Smooth muscle cell (in vitro differentiated cells): ENCODE measurements around the gene GALNT11. TPM values are rescaled to one million over a fixed set of nuclear protein-coding genes. Genes with fewer than 3 reads are reported as not detected.

ENCODE experiments used
- DNase-seq: peaks from one replicate; lab custom pipeline; 2025; ENCODE audit not compliant: unreplicated experiment; lab: John Stamatoyannopoulos, UW
- H2AFZ ChIP-seq: fragments of 200-600 bp; sonication (generic); 2 replicates; pipeline ENCODE4 v1.6.0; 2016; ENCODE audit warnings: antibody characterized with exemption, low read depth, mild to moderate bottlenecking
- H3F3A ChIP-seq: fragments of 200-600 bp; sonication (generic); 2 replicates; pipeline ENCODE4 v1.6.0; 2017; ENCODE audit warnings: antibody characterized with exemption, low read depth
- H3K27ac ChIP-seq: fragments of 200-600 bp; sonication (generic); 2 replicates; pipeline ENCODE4 v1.5.1; 2016; ENCODE audit warnings: low read depth, mild to moderate bottlenecking
- H3K27me3 ChIP-seq: fragments of 200-600 bp; sonication (generic); 2 replicates; pipeline ENCODE4 v1.6.1; 2016; ENCODE audit warnings: low read depth, mild to moderate bottlenecking
- H3K36me3 ChIP-seq: fragments of 200-600 bp; sonication (generic); 2 replicates; pipeline ENCODE4 v1.5.1; 2016; ENCODE audit warnings: low read depth
- H3K4me1 ChIP-seq: fragments of 200-600 bp; sonication (generic); 2 replicates; pipeline ENCODE4 v1.5.1; 2016; ENCODE audit warnings: low read depth
- H3K4me2 ChIP-seq: fragments of 200-600 bp; sonication (generic); 2 replicates; pipeline ENCODE4 v1.6.0; 2016; ENCODE audit warnings: mild to moderate bottlenecking
- H3K4me3 ChIP-seq: fragments of 200-600 bp; sonication (generic); 2 replicates; pipeline ENCODE4 v1.5.1; 2016; ENCODE audit warnings: mild to moderate bottlenecking
- H3K79me2 ChIP-seq: fragments of 200-600 bp; sonication (generic); 2 replicates; pipeline ENCODE4 v1.6.0; 2016; ENCODE audit warnings: low read depth, mild to moderate bottlenecking
- H3K9ac ChIP-seq: fragments of 200-600 bp; sonication (generic); 2 replicates; pipeline ENCODE4 v1.6.0; 2016; ENCODE audit warnings: low read depth
- H3K9me3 ChIP-seq: fragments of 200-600 bp; sonication (generic); replicated peaks from 2 replicates; pipeline ENCODE4 v1.5.1; 2016; ENCODE audit warnings: low read depth
- H4K20me1 ChIP-seq: fragments of 200-600 bp; sonication (generic); 2 replicates; pipeline ENCODE4 v1.6.0; 2016; ENCODE audit warnings: low read depth
- WGBS: methylation state at CpG from one replicate; pipeline ENCODE4 v1.1.7; 2016; ENCODE audit warnings: low lambda C conversion rate; 5-methylcytosine and 5-hydroxymethylcytosine counted together
- polyA plus RNA-seq: library from polyadenylated mRNA; unstranded; fragments of >200 nt; fragmentation: Nextera tagmentation; extraction: Ambion mirVana; gene quantifications from 2 replicates; pipeline ENCODE4 v1.2.1, GENCODE V29; 2016
- total RNA-seq: library from RNA; depleted of rRNA; stranded (reverse); fragments of >200 nt; gene quantifications from 2 replicates; pipeline ENCODE4 v1.2.3, GENCODE V29; 2014
- TF ChIP-seq, protein P1 (sequence below): fragments of 200-600 bp; sonication (generic); IDR thresholded peaks from 2 replicates; pipeline ENCODE4 v1.5.1; 2017; ENCODE audit warnings: borderline replicate concordance, mild to moderate bottlenecking, antibody characterized with exemption; ENCODE audit not compliant: insufficient read depth, poor library complexity, severe bottlenecking

Gene GALNT11
- total and polyA plus RNA-seq, 2 experiments from 2014 or later = 40.8 to 73.6 TPM

DNA sequence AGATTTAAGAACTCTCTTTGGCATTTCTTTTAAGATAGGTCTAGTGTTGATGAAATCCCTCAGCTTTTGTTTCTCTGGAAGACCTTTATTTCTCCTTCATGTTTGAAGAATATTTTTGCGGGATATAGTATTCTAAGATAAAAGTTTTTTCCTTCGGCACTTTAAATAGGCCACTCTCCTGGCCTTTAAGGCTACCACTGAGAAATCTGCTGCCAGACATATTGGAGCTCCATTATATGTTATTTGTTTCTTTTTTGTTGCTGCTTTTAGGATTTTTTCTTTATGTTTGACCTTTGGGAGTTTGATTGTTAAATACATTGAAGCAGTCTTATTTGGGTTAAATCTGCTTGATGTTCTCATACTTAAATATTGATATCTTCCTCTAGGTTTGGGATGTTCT, 22.6 kb downstream of the GALNT11 start:
- H3K4me1 ChIP-seq = no peaks in the 10 kb centered on the region
- 96% methylated on average over 2 of the region's 2 CpGs for WGBS
- H2AFZ ChIP-seq = no peak overlapping the region
- DNase-seq = no peak
- H3K4me3 ChIP-seq = no peak overlapping the region
- H3K4me2 ChIP-seq = no peak overlapping the region
- no peak overlapping the region for H3K9ac ChIP-seq
- H3K9me3 ChIP-seq = no peaks in the 10 kb centered on the region
- H4K20me1 ChIP-seq = peaks cover 21% of the 10 kb centered on the region
- peaks cover 8% of the 10 kb centered on the region for H3K36me3 ChIP-seq
- no peak overlapping the region for H3K27ac ChIP-seq
- no peaks in the 10 kb centered on the region for H3K27me3 ChIP-seq
- TF ChIP-seq, protein P1, sequence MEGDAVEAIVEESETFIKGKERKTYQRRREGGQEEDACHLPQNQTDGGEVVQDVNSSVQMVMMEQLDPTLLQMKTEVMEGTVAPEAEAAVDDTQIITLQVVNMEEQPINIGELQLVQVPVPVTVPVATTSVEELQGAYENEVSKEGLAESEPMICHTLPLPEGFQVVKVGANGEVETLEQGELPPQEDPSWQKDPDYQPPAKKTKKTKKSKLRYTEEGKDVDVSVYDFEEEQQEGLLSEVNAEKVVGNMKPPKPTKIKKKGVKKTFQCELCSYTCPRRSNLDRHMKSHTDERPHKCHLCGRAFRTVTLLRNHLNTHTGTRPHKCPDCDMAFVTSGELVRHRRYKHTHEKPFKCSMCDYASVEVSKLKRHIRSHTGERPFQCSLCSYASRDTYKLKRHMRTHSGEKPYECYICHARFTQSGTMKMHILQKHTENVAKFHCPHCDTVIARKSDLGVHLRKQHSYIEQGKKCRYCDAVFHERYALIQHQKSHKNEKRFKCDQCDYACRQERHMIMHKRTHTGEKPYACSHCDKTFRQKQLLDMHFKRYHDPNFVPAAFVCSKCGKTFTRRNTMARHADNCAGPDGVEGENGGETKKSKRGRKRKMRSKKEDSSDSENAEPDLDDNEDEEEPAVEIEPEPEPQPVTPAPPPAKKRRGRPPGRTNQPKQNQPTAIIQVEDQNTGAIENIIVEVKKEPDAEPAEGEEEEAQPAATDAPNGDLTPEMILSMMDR = no peak
- H3K79me2 ChIP-seq = peaks cover 68% of the 10 kb centered on the region
- no peaks in the 10 kb centered on the region for H3F3A ChIP-seq

DNA sequence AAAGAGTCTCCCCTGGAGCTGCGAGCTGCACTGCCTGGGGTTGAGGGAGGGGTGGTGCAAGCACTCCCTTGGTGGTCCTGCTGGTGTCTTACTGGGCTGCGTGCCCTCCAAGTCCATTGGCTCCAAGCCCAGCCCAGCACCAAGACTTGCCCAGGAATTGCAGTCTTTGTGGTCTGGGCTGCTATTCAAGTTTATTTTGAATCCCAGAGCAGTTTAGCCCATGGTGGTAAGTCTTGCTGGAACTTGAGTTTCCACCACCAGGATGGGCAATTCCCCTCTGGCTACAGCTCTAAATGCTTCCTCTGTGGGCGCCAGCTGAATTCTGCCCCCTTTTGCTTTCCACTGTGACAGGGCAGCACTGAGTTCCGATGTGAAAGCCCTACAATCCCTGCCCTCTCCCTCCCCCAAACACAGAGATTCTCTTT, 25.1 kb downstream of the GALNT11 start:
- no peak for DNase-seq
- no peak overlapping the region for H3K27ac ChIP-seq

DNA sequence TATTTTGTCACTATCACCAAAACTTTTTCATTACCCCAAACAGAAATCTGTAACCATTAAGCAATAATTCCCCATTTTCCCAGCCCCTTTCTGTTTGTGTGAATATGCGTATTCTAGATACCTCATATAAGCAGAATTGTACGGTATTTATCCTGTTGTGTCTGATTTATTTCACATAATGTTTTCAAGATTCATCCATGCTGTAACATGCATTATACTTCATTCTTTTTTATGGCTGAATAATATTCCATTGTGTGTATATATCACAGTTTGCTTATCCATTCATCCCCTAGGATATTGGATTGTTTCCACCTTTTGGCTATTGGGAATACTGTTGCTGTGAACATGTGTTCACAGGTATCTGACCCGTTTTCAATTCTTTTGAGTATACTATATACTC, 26.5 kb downstream of the GALNT11 start:
- WGBS = 97% methylated on average over 3 of the region's 3 CpGs
- peaks cover 47% of the 10 kb centered on the region for H3K79me2 ChIP-seq
- no peak overlapping the region for H3K27ac ChIP-seq
- peaks cover 4% of the 10 kb centered on the region for H3K36me3 ChIP-seq
- H3K9me3 ChIP-seq = no peaks in the 10 kb centered on the region
- DNase-seq = no peak
- no peak overlapping the region for H3K4me3 ChIP-seq
- H3K4me2 ChIP-seq = no peak overlapping the region
- H3K9ac ChIP-seq = no peak overlapping the region
- H4K20me1 ChIP-seq = peaks cover 52% of the 10 kb centered on the region
- no peaks in the 10 kb centered on the region for H3K27me3 ChIP-seq
- H3F3A ChIP-seq = no peaks in the 10 kb centered on the region
- H2AFZ ChIP-seq = no peak overlapping the region
- TF ChIP-seq, protein P1 = no peak
- H3K4me1 ChIP-seq = no peaks in the 10 kb centered on the region

More for the DNA sequence above, 25.1 kb downstream of the GALNT11 start:
- Histone ChIP-seq H3K27me3 (no peaks in the 10 kb centered on the region), H3K9me3 (no peaks in the 10 kb centered on the region), H3K4me2 (no peak overlapping the region), H3K9ac (no peak overlapping the region), H3K36me3 (peaks cover 8% of the 10 kb centered on the region), H3F3A (no peaks in the 10 kb centered on the region), H3K79me2 (peaks cover 54% of the 10 kb centered on the region), H3K4me1 (no peaks in the 10 kb centered on the region), H2AFZ (no peak overlapping the region), H4K20me1 (peaks cover 38% of the 10 kb centered on the region), H3K4me3 (no peak overlapping the region)
- TF ChIP-seq, protein P1 = no peak
- WGBS = 83% methylated on average over 4 of the region's 4 CpGs

- no peak overlapping the region for H2AFZ ChIP-seq
- peaks cover 55% of the 10 kb centered on the region for H4K20me1 ChIP-seq
- H3K36me3 ChIP-seq = peaks cover 3% of the 10 kb centered on the region
- no peaks in the 10 kb centered on the region for H3K4me1 ChIP-seq
- 65% methylated on average over 4 of the region's 4 CpGs for WGBS
- TF ChIP-seq, protein P1 = no peak
- no peak overlapping the region for H3K9ac ChIP-seq
- no peaks in the 10 kb centered on the region for H3K9me3 ChIP-seq
- no peak overlapping the region for H3K27ac ChIP-seq
- H3K4me2 ChIP-seq = no peak overlapping the region
- H3K4me3 ChIP-seq = no peak overlapping the region
- no peaks in the 10 kb centered on the region for H3K27me3 ChIP-seq
- DNase-seq = no peak
- H3F3A ChIP-seq = no peaks in the 10 kb centered on the region
- peaks cover 41% of the 10 kb centered on the region for H3K79me2 ChIP-seq
These were observed 27.3 kb downstream of the GALNT11 start for GRCh38 chr7:152052771-152053170.
